Measurements from ENCODE around the gene FGF1.

The FGF1 gene

GRCh38 chr5:142697356-142698255 is 11.7 kb upstream of the FGF1 start:
- no peak for DNase-seq (ENCODE audit: low read depth in 2 of 2)

GRCh38 chr5:142696379-142696778 is 10.5 kb upstream of the FGF1 start:
- DNase-seq (ENCODE audit: low read depth in 2 of 2): no peak

- no peak for DNase-seq (ENCODE audit: low read depth in 2 of 2)
These were observed 8.4 kb upstream of the FGF1 start for GRCh38 chr5:142694092-142694856.

- no peak for DNase-seq (ENCODE audit: low read depth in 2 of 2)
These were observed 6.5 kb upstream of the FGF1 start for GRCh38 chr5:142692321-142692894.

- DNase-seq (ENCODE audit: low read depth in 2 of 2): no peak
These were observed 4.8 kb upstream of the FGF1 start for GRCh38 chr5:142690667-142691066.

- no peak for DNase-seq (ENCODE audit: low read depth in 2 of 2)
These were observed 3.2 kb upstream of the FGF1 start for GRCh38 chr5:142689081-142689480.

- no peak for DNase-seq (ENCODE audit: low read depth in 2 of 2)
These were observed 2.5 kb upstream of the FGF1 start for GRCh38 chr5:142688281-142688989.

- no peak for DNase-seq (ENCODE audit: low read depth in 2 of 2)
These were observed 1.1 kb upstream of the FGF1 start for GRCh38 chr5:142686968-142687367.

- DNase-seq (ENCODE audit: low read depth in 2 of 2): no peak
These were observed 382 bp upstream of the FGF1 start for GRCh38 chr5:142686210-142686734.

GRCh38 chr5:142684508-142685041 is 1.3 kb downstream of the FGF1 start:
- no peak for DNase-seq (ENCODE audit: low read depth in 2 of 2)

- no peak for DNase-seq (ENCODE audit: low read depth in 2 of 2)
These were observed 1.9 kb downstream of the FGF1 start for GRCh38 chr5:142683881-142684505.

- no peak for DNase-seq (ENCODE audit: low read depth in 2 of 2)
These were observed 2.8 kb downstream of the FGF1 start for GRCh38 chr5:142683116-142683515.

GRCh38 chr5:142680605-142681259 is 5.2 kb downstream of the FGF1 start:
- DNase-seq (ENCODE audit: low read depth in 2 of 2): no peak

GRCh38 chr5:142679744-142680143 is 6.1 kb downstream of the FGF1 start:
- no peak for DNase-seq (ENCODE audit: low read depth in 2 of 2)

- no peak for DNase-seq (ENCODE audit: low read depth in 2 of 2)
These were observed 7.4 kb downstream of the FGF1 start for GRCh38 chr5:142678529-142678928.

GRCh38 chr5:142677198-142677597 is 8.7 kb downstream of the FGF1 start:
- DNase-seq (ENCODE audit: low read depth in 2 of 2): no peak

- DNase-seq (ENCODE audit: low read depth in 2 of 2): no peak
These were observed 9.6 kb downstream of the FGF1 start for GRCh38 chr5:142676318-142676717.

GRCh38 chr5:142674531-142675469 is 11.1 kb downstream of the FGF1 start:
- DNase-seq (ENCODE audit: low read depth in 2 of 2): no peak

- DNase-seq (ENCODE audit: low read depth in 2 of 2): no peak
These were observed 14.1 kb downstream of the FGF1 start for GRCh38 chr5:142671801-142672200.
